PC-3 (cell line): Measurements from ENCODE around the gene ANAPC2.

Experiments
- EZH2 ChIP-seq: fragments of 300-600 bp; sonication (generic); IDR thresholded peaks from one replicate; pipeline ENCODE4 v1.6.1; 2017; ENCODE audit warnings: antibody characterized with exemption, mild to moderate bottlenecking, low read length; ENCODE audit not compliant: unreplicated experiment
- EZH2phosphoT487 ChIP-seq: fragments of 300-600 bp; sonication (generic); IDR thresholded peaks from 2 replicates; pipeline ENCODE4 v1.6.1; 2018; ENCODE audit warnings: mild to moderate bottlenecking, antibody characterized with exemption, low read length, borderline replicate concordance
- TF ChIP-seq, protein P1 (sequence below): fragments of 300-600 bp; sonication (generic); conservative IDR thresholded peaks from 2 replicates; pipeline ENCODE4 v1.5.1; 2017; ENCODE audit warnings: antibody characterized with exemption, low read depth, mild to moderate bottlenecking, low read length

DNA sequence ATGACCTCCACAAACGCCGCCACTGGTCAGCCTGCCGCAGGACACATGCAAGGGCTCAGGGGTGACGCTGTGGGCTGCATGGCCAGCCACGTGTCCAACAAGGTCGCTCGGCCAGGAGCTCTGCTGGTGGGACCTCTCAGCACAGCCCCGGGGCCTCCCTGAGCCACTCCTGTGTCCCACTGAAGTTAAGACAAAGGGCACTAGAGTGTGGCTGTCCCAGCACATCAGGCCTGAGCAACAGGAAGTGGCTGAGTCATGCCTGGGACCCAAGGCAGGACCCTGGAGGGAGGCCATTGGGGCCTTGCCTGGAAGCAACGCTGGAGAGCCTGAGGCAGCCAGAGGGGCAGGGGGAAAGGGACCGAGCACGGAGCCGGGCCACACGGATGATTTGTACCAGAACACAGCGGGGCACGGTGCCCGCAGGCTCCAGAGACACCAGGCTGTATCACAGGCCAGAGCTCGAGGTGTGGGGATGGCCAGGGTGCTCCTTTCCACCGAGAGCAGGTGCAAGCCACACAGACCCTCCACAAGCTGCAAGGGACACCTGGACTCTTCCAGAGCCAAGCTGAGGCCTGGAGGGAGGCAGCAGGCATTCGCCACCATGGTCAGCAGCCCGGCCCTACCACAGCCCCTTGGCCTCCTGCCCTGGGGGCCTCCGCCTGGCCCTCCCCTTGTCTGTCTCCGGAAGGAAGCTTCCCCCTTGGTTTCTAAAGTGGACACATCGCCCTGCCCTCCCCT is 10.0 kb downstream of the ANAPC2 start:
- TF ChIP-seq, protein P1, sequence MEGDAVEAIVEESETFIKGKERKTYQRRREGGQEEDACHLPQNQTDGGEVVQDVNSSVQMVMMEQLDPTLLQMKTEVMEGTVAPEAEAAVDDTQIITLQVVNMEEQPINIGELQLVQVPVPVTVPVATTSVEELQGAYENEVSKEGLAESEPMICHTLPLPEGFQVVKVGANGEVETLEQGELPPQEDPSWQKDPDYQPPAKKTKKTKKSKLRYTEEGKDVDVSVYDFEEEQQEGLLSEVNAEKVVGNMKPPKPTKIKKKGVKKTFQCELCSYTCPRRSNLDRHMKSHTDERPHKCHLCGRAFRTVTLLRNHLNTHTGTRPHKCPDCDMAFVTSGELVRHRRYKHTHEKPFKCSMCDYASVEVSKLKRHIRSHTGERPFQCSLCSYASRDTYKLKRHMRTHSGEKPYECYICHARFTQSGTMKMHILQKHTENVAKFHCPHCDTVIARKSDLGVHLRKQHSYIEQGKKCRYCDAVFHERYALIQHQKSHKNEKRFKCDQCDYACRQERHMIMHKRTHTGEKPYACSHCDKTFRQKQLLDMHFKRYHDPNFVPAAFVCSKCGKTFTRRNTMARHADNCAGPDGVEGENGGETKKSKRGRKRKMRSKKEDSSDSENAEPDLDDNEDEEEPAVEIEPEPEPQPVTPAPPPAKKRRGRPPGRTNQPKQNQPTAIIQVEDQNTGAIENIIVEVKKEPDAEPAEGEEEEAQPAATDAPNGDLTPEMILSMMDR, result no peak
- TF ChIP-seq EZH2 (no peak), EZH2phosphoT487 (no peak)
